Fibroblast of lung (primary cell): ENCODE measurements around the gene DCTN2. TPM values are rescaled to one million over a fixed set of nuclear protein-coding genes. Genes with fewer than 3 reads are reported as not detected.
A peak's percentile ranks its signal among the peaks of the same experiment; 100 is the strongest.

Experiments
- DNase-seq, 2 donors: peaks; one replicate each; pipeline versions ENCODE4 v3.0.0 to v3.0.0-alpha.2; 2010; ENCODE audit warnings: low read depth in 2 of 2
- H2AFZ ChIP-seq: 2 replicates; pipeline ENCODE4 v1.5.1; 2012; ENCODE audit warnings: low read length, control low read depth, inconsistent platforms
- H3K27ac ChIP-seq: 2 replicates; pipeline ENCODE4 v1.5.1; 2011; ENCODE audit warnings: low read length, control low read depth; ENCODE audit not compliant: insufficient read depth
- H3K27me3 ChIP-seq: 2 replicates; pipeline ENCODE4 v1.5.1; 2011; ENCODE audit warnings: mild to moderate bottlenecking, low read length; ENCODE audit not compliant: control insufficient read depth, insufficient read depth
- H3K36me3 ChIP-seq: 2 replicates; pipeline ENCODE4 v1.5.1; 2011; ENCODE audit warnings: low read length; ENCODE audit not compliant: control insufficient read depth, insufficient read depth
- H3K4me1 ChIP-seq: 2 replicates; pipeline ENCODE4 v1.5.1; 2011; ENCODE audit warnings: low read length; ENCODE audit not compliant: control insufficient read depth, insufficient read depth; ENCODE audit errors: extremely low read depth
- H3K4me2 ChIP-seq: 2 replicates; pipeline ENCODE4 v1.5.1; 2011; ENCODE audit warnings: low read length, control low read depth; ENCODE audit not compliant: insufficient read depth; ENCODE audit errors: extremely low read depth
- H3K4me3 ChIP-seq, 4 experiments: fragments of 200-600 bp in 1 of 4; sonication (generic) in 1 of 4; replicated peaks in 1 of 4; 2 replicates each; pipeline ENCODE4 v1.5.1; 2011 to 2016; ENCODE audit warnings: low read length in 4 of 4, low read depth in 3 of 4, mild to moderate bottlenecking in 3 of 4, control low read depth in 2 of 4, inconsistent platforms in 1 of 4, mixed read lengths in 1 of 4; ENCODE audit not compliant: insufficient read depth in 1 of 4; ENCODE audit errors: control extremely low read depth in 1 of 4
- H3K79me2 ChIP-seq: 2 replicates; pipeline ENCODE4 v1.5.1; 2012; ENCODE audit warnings: mild to moderate bottlenecking, low read length, inconsistent platforms; ENCODE audit not compliant: control insufficient read depth, insufficient read depth
- H3K9ac ChIP-seq: 2 replicates; pipeline ENCODE4 v1.5.1; 2011; ENCODE audit warnings: mild to moderate bottlenecking, low read length, control low read depth; ENCODE audit not compliant: insufficient read depth
- H3K9me3 ChIP-seq: 2 replicates; pipeline ENCODE4 v1.5.1; 2012; ENCODE audit warnings: low read depth, low read length; ENCODE audit not compliant: control insufficient read depth, insufficient read depth
- H4K20me1 ChIP-seq: 2 replicates; pipeline ENCODE4 v1.5.1; 2011; ENCODE audit warnings: low read length; ENCODE audit not compliant: control insufficient read depth, insufficient read depth; ENCODE audit errors: extremely low read depth
- CTCF ChIP-seq, 2 donors: IDR thresholded peaks in 1 of 2; conservative IDR thresholded peaks in 1 of 2; 1 replicate in 1 of 2; 2 replicates in 1 of 2; pipeline ENCODE4 v1.5.1; 2011 to 2012; ENCODE audit warnings: low read length in 2 of 2, control low read depth in 1 of 2, inconsistent platforms in 1 of 2, low read depth in 1 of 2, mild to moderate bottlenecking in 1 of 2
- EZH2 ChIP-seq: IDR thresholded peaks from 2 replicates; pipeline ENCODE4 v1.5.1; 2012; ENCODE audit warnings: low read length, control low read depth, mild to moderate bottlenecking; ENCODE audit errors: missing control alignments
- polyA plus RNA-seq, 2 donors: library from polyadenylated mRNA; depleted of rRNA in 1 of 2; stranded (reverse) in 1 of 2; unstranded in 1 of 2; fragments of >200 nt; gene quantifications; 2 replicates each; pipeline ENCODE4 v1.2.1, GENCODE V29; 2011 to 2012; ENCODE audit warnings: missing spikeins in 1 of 2
- total RNA-seq: library from RNA; depleted of rRNA; stranded (reverse); fragments of >200 nt; gene quantifications from 2 replicates; pipeline ENCODE4 v1.2.1, GENCODE V29; 2014

The DCTN2 gene
- total and polyA plus RNA-seq, 2 donors (not counting 1 experiment from before 2014, with no cell fraction given), result 101 to 211 TPM

- H4K20me1 ChIP-seq, result no peaks in the 10 kb centered on the region
- H3K36me3 ChIP-seq, result no peaks in the 10 kb centered on the region
- H3K27me3 ChIP-seq, result no peaks in the 10 kb centered on the region
- H3K27ac ChIP-seq, result no peak overlapping the region
- TF ChIP-seq EZH2, result no peak
- no peak for TF ChIP-seq CTCF (conservative IDR thresholded peaks at IDR 0.05 in 1 of 2, IDR thresholded peaks at IDR 0.05 in 1 of 2; ENCODE audit: low read depth in 1 of 2, low read length in 2 of 2)
- no peaks in the 10 kb centered on the region for H3K4me1 ChIP-seq
- H3K9me3 ChIP-seq, result no peaks in the 10 kb centered on the region
- no peaks in the 10 kb centered on the region for H3K79me2 ChIP-seq
- no peak overlapping the region for H3K4me3 ChIP-seq
- no peak overlapping the region for H3K9ac ChIP-seq
- no peak for DNase-seq
- H3K4me2 ChIP-seq, result no peak overlapping the region
- no peak overlapping the region for H2AFZ ChIP-seq
Measured at GRCh38 chr12:57579677-57580465, 32.9 kb upstream of the DCTN2 start.

- Histone ChIP-seq H2AFZ (no peak overlapping the region), H3K4me3 (no peak overlapping the region), H3K4me1 (no peaks in the 10 kb centered on the region), H3K36me3 (no peaks in the 10 kb centered on the region), H4K20me1 (no peaks in the 10 kb centered on the region), H3K27me3 (no peaks in the 10 kb centered on the region), H3K9me3 (no peaks in the 10 kb centered on the region), H3K9ac (no peak overlapping the region), H3K27ac (no peak overlapping the region), H3K4me2 (no peak overlapping the region), H3K79me2 (no peaks in the 10 kb centered on the region)
- DNase-seq, result peak in 1 of 2 donors; percentile 9
- TF ChIP-seq CTCF (conservative IDR thresholded peaks at IDR 0.05 in 1 of 2, IDR thresholded peaks at IDR 0.05 in 1 of 2; ENCODE audit: low read depth in 1 of 2, low read length in 2 of 2) (no peak), EZH2 (no peak)
Measured at GRCh38 chr12:57579011-57579410, 32.0 kb upstream of the DCTN2 start.

- no peak for DNase-seq
- H2AFZ ChIP-seq, result no peak overlapping the region
Measured at GRCh38 chr12:57577981-57578758, 31.2 kb upstream of the DCTN2 start.

More at GRCh38 chr12:57577981-57578758, 31.2 kb upstream of the DCTN2 start:
- Histone ChIP-seq H3K27ac (no peak overlapping the region), H3K79me2 (no peaks in the 10 kb centered on the region), H4K20me1 (no peaks in the 10 kb centered on the region), H3K27me3 (no peaks in the 10 kb centered on the region), H3K4me3 (no peak overlapping the region), H3K4me1 (no peaks in the 10 kb centered on the region), H3K9me3 (no peaks in the 10 kb centered on the region), H3K4me2 (no peak overlapping the region), H3K9ac (no peak overlapping the region), H3K36me3 (no peaks in the 10 kb centered on the region)
- TF ChIP-seq EZH2 (no peak), CTCF (conservative IDR thresholded peaks at IDR 0.05 in 1 of 2, IDR thresholded peaks at IDR 0.05 in 1 of 2; ENCODE audit: low read depth in 1 of 2, low read length in 2 of 2) (no peak)
